AG10803 (cell line): ENCODE results near the gene SET.

Experiments
- DNase-seq: peaks from one replicate; pipeline ENCODE4 v3.0.0; 2010; ENCODE audit warnings: low read depth
- H3K4me3 ChIP-seq: 2 replicates; pipeline ENCODE4 v1.5.1; 2011; ENCODE audit warnings: mild to moderate bottlenecking, low read length, control low read depth
- TF ChIP-seq, protein P1 (sequence below): conservative IDR thresholded peaks from 2 replicates; pipeline ENCODE4 v1.5.1; 2011; ENCODE audit warnings: mild to moderate bottlenecking, low read length, control low read depth, inconsistent platforms

SET gene

DNA sequence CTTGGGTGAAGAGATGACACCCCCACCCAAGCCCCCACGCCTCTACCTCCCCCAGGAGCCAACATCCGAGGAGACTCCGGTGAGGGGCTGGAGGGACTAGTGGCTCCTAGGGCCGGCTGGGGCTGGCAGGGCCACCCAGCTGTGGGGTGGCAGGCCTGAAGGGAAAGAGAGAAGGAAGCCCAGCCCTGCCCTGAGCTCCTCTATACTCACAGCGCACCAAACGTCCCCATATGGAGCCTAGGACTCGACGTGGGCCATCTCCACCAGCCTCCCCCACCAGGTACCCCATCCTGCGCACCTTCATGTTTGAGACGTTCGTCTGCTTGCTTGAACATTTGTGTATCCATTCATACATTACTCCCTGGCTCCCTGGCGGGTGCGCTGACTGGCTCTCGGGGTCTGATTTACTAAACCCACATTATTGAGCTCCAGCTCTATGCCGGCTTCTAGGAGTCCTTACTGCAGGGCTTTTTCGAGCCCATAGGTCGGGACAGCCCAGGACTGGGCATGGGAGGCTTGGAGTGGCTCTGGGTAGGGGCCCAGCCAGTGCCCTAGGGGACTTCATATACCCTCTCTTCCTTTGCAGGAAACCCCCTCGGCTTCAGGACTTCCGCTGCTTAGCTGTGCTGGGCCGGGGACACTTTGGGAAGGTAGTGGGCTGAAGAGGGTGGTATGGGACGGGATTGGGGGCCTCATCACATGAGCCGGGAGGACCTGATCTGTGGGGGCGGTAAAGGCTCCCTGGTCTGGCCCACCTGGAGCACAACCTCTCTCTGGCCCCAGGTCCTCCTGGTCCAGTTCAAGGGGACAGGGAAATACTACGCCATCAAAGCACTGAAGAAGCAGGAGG is 25.8 kb downstream of the SET start:
- TF ChIP-seq, protein P1, sequence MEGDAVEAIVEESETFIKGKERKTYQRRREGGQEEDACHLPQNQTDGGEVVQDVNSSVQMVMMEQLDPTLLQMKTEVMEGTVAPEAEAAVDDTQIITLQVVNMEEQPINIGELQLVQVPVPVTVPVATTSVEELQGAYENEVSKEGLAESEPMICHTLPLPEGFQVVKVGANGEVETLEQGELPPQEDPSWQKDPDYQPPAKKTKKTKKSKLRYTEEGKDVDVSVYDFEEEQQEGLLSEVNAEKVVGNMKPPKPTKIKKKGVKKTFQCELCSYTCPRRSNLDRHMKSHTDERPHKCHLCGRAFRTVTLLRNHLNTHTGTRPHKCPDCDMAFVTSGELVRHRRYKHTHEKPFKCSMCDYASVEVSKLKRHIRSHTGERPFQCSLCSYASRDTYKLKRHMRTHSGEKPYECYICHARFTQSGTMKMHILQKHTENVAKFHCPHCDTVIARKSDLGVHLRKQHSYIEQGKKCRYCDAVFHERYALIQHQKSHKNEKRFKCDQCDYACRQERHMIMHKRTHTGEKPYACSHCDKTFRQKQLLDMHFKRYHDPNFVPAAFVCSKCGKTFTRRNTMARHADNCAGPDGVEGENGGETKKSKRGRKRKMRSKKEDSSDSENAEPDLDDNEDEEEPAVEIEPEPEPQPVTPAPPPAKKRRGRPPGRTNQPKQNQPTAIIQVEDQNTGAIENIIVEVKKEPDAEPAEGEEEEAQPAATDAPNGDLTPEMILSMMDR = no peak
- no peak for DNase-seq
- H3K4me3 ChIP-seq = no peak overlapping the region

DNA sequence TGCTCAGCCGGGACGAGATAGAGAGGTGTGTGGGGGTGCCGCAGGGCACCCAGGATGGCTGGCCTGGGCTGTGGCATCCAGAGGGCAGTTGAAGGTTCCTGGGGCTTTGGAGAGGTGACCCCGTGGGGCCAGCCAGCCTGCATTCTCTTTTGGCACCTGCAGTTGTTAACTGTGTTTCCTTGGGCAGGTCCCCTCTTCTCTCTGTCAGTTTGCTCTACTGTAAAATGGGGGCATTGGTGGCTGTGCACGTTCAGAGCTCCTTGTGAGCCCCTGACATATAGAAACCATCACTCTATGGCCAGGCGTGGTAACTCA is 26.4 kb downstream of the SET start:
- TF ChIP-seq, protein P1 = no peak
- DNase-seq = no peak
- H3K4me3 ChIP-seq = no peak overlapping the region

DNA sequence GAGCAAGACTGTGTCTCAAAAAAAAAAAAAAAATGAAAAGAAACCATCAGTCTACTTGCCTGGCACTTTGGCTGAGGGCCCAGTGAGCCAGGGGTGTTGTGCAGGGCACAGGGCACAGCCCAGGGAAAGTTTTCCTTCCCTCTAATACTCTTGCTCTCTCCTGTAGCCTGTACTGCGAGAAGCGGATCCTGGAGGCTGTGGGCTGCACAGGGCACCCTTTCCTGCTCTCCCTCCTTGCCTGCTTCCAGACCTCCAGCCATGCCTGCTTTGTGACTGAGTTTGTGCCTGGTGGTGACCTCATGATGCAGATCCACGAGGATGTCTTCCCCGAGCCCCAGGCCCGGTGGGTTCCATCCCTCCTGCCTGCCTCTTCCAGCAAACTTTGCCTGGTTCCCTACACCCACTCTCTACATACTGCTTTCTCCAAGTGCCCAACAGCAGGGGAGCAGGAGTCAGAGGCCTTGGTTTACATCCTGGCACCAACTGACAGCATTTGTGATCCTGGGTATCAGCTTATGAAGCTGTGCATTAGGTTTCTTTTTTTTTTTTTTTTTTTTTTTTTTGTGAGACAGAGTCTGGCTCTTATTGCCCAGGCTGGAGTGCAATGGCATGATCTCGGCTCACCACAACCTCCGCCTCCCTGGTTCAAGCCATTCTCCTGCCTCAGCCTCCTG is 27.7 kb downstream of the SET start:
- TF ChIP-seq, protein P1 = no peak
- H3K4me3 ChIP-seq = no peak overlapping the region
- DNase-seq = no peak

DNA sequence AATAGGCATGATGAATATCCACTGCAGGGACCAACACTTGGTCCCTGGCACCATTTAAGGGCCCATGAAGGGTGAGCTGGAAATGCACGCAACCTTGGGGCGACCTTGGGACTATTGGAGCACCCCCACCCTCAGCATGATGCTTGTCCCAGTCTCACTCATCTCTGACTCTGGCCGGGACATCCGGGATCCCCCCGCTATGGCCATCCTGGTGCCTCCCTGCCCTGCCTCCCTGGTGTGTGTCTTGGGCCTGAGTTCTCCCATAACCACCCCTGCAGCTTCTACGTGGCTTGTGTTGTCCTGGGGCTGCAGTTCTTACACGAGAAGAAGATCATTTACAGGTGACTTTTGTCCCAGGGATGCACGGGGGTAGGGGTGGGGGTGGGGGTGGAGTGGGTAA is 29.0 kb downstream of the SET start:
- H3K4me3 ChIP-seq = no peak overlapping the region
- TF ChIP-seq, protein P1 = no peak
- DNase-seq = no peak

DNA sequence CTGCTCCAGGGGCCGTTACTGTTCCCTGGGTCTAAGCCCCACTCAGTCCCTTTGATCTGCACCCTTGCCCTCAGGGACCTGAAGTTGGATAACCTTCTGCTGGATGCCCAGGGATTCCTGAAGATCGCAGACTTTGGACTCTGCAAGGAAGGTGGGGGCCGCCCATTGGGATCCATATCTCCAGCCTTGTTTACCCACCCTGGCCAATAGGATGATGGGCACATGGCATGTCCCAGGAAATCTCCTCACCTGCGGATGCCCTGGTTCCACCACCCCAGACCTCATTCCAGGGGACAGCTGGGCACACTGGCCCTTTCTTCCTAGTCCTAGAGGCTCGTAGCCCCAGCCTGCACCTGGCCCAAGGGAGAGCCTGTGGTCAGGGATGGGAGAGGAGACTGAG is 29.5 kb downstream of the SET start:
- H3K4me3 ChIP-seq = no peak overlapping the region
- TF ChIP-seq, protein P1 = no peak
- no peak for DNase-seq

DNA sequence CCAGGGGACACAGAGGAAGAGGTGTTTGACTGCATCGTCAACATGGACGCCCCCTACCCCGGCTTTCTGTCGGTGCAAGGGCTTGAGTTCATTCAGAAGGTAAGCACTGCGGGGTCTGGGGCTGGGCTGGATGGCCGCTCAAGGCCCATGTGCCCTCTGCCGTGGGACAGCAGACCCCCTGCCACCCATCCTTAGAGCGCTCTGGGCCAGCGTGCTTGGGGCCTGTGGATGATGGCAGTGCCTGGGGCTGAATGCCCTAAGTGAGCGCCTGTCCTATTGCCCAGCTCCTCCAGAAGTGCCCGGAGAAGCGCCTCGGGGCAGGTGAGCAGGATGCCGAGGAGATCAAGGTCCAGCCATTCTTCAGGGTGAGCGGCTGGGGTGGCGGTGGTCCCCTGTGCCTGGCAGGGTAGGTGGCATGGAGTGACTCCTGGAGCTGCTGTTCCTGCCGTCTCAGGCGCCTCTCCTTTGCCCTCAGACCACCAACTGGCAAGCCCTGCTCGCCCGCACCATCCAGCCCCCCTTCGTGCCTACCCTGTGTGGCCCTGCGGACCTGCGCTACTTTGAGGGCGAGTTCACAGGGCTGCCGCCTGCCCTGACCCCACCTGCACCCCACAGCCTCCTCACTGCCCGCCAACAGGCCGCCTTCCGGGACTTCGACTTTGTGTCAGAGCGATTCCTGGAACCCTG is 31.0 kb downstream of the SET start:
- TF ChIP-seq, protein P1 = no peak
- no peak for DNase-seq
- no peak overlapping the region for H3K4me3 ChIP-seq
